AG04449 (cell line): Measurements from ENCODE around the gene FDPS.

Experiments
- CTCF ChIA-PET: fragments of 350-600 bp; formaldehyde crosslinking; extraction: SDS; loops from one replicate; lab custom pipeline; 2021; ENCODE audit warnings: antibody characterized with exemption; lab: Yijun Ruan, JAX
- POLR2A ChIA-PET: fragments of 400-600, 350-600 bp; formaldehyde crosslinking; extraction: SDS; loops from one replicate; lab custom pipeline; 2020; ENCODE audit warnings: antibody characterized with exemption, inconsistent platforms; lab: Yijun Ruan, JAX
- DNase-seq: peaks from one replicate; pipeline ENCODE4 v3.0.0-alpha.2; 2010; ENCODE audit warnings: low read depth, low spot score
- H3K4me3 ChIP-seq: 2 replicates; pipeline ENCODE4 v1.5.1; 2011; ENCODE audit warnings: low read depth, mild to moderate bottlenecking, control low read depth, low read length
- CTCF ChIP-seq: IDR thresholded peaks from one replicate; pipeline ENCODE4 v1.5.1; 2011; ENCODE audit warnings: mild to moderate bottlenecking, moderate library complexity, low read length, control low read depth, inconsistent platforms; ENCODE audit not compliant: insufficient read depth; ENCODE audit errors: missing control alignments

The FDPS gene

GRCh38 chr1:155308493-155309422 lies at the start of gene FDPS:
Gene FDPS (plus strand): TSS chr1:155308866. CDS start chr1:155309790, 924 bp downstream.
- TF ChIP-seq CTCF: no peak
- ChIA-PET POLR2A (interaction anchor here (1.1 kb wide), 1 partner anchor 15 kb away, joined by 9 read pairs; no protein-coding TSS in a partner anchor), CTCF (interaction anchor here (0.8 to 5.6 kb wide), 13 partner anchors 13 to 102 kb away, joined by 3 to 101 read pairs (median 4); partner anchors contain the start of genes CLK2, HCN3 and THBS3)
- peak; percentile 94 for DNase-seq
- peak within 1 kb of the TSS; percentile 84 for H3K4me3 ChIP-seq

GRCh38 chr1:155260276-155260675 lies 48.4 kb upstream of the FDPS start:
- no peak overlapping the region for H3K4me3 ChIP-seq
- ChIA-PET POLR2A (interaction anchor here (1.1 to 1.6 kb wide), 2 partner anchors 9 to 17 kb away, joined by 3 to 6 read pairs; no protein-coding TSS in a partner anchor), CTCF (interaction anchor here (0.6 to 4.8 kb wide), 7 partner anchors 10 to 66 kb away, joined by 3 to 97 read pairs (median 3); no protein-coding TSS in a partner anchor)
- DNase-seq: no peak
- no peak for TF ChIP-seq CTCF

GRCh38 chr1:155261493-155261851 lies 47.2 kb upstream of the FDPS start:
- ChIA-PET CTCF (interaction anchor here (0.8 to 4.8 kb wide), 6 partner anchors 11 to 67 kb away, joined by 3 to 97 read pairs (median 3); partner anchors contain the start of gene RUSC1), POLR2A (interaction anchor here (0.7 to 1.7 kb wide), 5 partner anchors 10 to 62 kb away, joined by 3 to 13 read pairs (median 4); partner anchors contain the start of genes CLK2 and MTX1)
- peak overlapping the region; percentile 97 for H3K4me3 ChIP-seq
- no peak for DNase-seq
- peak; percentile 7 for TF ChIP-seq CTCF

- peak within 1 kb of the TSS; percentile 97 for H3K4me3 ChIP-seq
- CTCF ChIA-PET: interaction anchor here (0.8 to 4.8 kb wide), 3 partner anchors 12 to 62 kb away, joined by 3 to 97 read pairs (median 4); partner anchors contain the start of gene RUSC1
- peak; percentile 92 for DNase-seq
- TF ChIP-seq CTCF: no peak
- POLR2A ChIA-PET: interaction anchor here (0.8 to 1.7 kb wide), 8 partner anchors 11 to 61 kb away, joined by 3 to 13 read pairs (median 4); partner anchors contain the start of genes CLK2, HCN3 and MTX1
Measured at GRCh38 chr1:155261852-155262673, 46.6 kb upstream of the FDPS start, which contains the start of gene SCAMP3. Gene SCAMP3 (minus strand): TSS chr1:155262360. CDS start chr1:155262151, 209 bp downstream.

GRCh38 chr1:155263067-155263466 lies 45.6 kb upstream of the FDPS start:
- DNase-seq: no peak
- ChIA-PET POLR2A (interaction anchor here (0.9 kb wide), 1 partner anchor 10 kb away, joined by 5 read pairs; the partner anchor contains the start of gene CLK2), CTCF (interaction anchor here (1.0 to 5.3 kb wide), 3 partner anchors 9 to 61 kb away, joined by 3 to 77 read pairs (median 7); no protein-coding TSS in a partner anchor)
- no peak for TF ChIP-seq CTCF
- H3K4me3 ChIP-seq: no peak overlapping the region
